Measurements from ENCODE around the gene DAPK1.

The DAPK1 gene

DNA sequence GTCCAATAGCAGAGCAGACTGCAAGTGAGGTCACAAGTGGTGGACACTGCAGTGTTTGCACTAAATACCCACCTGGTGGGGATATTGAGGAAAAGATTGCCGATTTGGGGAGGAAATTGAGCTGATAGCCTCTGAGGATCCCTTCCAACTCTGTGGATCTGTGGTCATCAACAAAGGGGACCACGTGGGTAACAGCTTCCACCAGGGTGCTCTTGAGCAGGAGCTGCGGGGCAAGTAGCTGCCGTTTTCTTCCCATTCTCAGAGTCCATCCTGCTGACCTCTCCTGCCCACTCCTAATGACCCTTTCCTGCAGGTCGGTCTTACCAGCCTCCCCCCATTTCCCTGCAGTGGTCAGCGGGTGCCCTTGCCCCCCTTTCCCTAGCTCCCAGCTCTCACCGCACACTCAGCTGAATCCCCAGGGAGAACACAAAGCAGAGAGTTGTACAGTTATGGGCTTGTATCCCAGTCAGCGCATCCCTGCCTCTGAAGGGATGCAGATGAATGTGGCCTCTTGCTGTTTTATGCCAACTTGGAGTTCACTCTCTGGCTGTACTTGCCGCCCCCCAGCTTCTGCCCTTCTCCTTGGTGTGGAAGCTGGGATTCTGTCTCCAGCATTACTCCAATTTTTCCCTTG lies 18.0 kb downstream of the DAPK1 start:
- TF ChIP-seq CTCF (IDR thresholded peaks at IDR 0.05; ENCODE audit: low read depth, low read length, missing control alignments), result no peak
- in situ Hi-C loops (cut with HindIII; ENCODE audit: low sequenced_read_pairs), result loop anchor here (5.0 kb wide), 1 partner anchor 152 kb away; no protein-coding TSS in a partner anchor
- no peak for DNase-seq (ENCODE audit: low read depth)
- no peak overlapping the region for H3K4me3 ChIP-seq (ENCODE audit: low read depth, low read length)

DNA sequence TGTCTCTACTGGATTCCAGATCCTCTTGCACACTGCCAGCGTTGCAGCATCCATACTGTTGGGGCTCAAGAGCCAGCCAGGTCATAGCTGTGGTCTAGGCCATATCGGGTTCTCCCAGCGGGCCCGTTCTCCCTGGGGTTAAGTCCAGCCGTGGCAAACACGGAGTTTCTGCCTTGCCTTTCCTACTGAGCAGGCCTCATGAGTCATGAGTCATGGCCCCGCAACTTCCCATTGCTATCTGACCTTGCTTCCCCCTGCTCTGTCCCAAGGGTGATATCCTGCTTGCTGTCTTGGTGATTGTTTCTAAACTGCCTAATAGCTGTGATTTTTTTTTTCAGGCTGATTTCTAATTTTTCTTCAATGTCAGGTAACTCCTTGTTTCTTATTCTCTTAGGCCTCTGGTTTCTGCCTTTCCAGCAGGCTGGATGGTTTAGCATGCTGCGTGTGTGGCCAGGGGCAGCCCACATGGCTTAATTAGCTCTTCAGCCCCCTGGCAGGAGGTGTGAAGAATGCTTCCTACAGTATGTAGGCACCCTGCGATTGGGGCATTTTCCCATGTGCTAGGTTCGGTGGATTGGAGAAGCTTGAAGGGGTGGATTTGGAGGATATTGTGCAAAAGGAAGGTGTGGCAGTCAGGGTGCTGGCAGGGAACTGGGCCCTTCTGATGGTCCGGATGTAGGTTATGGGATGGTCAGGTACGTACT lies 18.7 kb downstream of the DAPK1 start:
- no peak overlapping the region for H3K4me3 ChIP-seq (ENCODE audit: low read depth, low read length)
- no peak for DNase-seq (ENCODE audit: low read depth)
- no peak for TF ChIP-seq CTCF (IDR thresholded peaks at IDR 0.05; ENCODE audit: low read depth, low read length, missing control alignments)
- in situ Hi-C loops (cut with HindIII; ENCODE audit: low sequenced_read_pairs), result loop anchor here (5.0 kb wide), 1 partner anchor 151 kb away; no protein-coding TSS in a partner anchor

- no peak for TF ChIP-seq CTCF (IDR thresholded peaks at IDR 0.05; ENCODE audit: low read depth, low read length, missing control alignments)
Measured at GRCh38 chr9:87516926-87517290, 19.2 kb downstream of the DAPK1 start.

GRCh38 chr9:87517732-87518131 lies 20.1 kb downstream of the DAPK1 start:
- in situ Hi-C loops (cut with HindIII; ENCODE audit: low sequenced_read_pairs), result loop anchor here (5.0 kb wide), 1 partner anchor 150 kb away; no protein-coding TSS in a partner anchor
- no peak for TF ChIP-seq CTCF (IDR thresholded peaks at IDR 0.05; ENCODE audit: low read depth, low read length, missing control alignments)
- H3K4me3 ChIP-seq (ENCODE audit: low read depth, low read length), result no peak overlapping the region
- DNase-seq (ENCODE audit: low read depth), result no peak

More at GRCh38 chr9:87516926-87517290, 19.2 kb downstream of the DAPK1 start:
- in situ Hi-C loops (cut with HindIII; ENCODE audit: low sequenced_read_pairs), result loop anchor here (5.0 kb wide), 1 partner anchor 150 kb away; no protein-coding TSS in a partner anchor
- no peak overlapping the region for H3K4me3 ChIP-seq (ENCODE audit: low read depth, low read length)
- no peak for DNase-seq (ENCODE audit: low read depth)

- DNase-seq (ENCODE audit: low read depth), result no peak
- no peak for TF ChIP-seq CTCF (IDR thresholded peaks at IDR 0.05; ENCODE audit: low read depth, low read length, missing control alignments)
- in situ Hi-C loops (cut with HindIII; ENCODE audit: low sequenced_read_pairs), result loop anchor here (5.0 kb wide), 1 partner anchor 148 kb away; no protein-coding TSS in a partner anchor
- no peak overlapping the region for H3K4me3 ChIP-seq (ENCODE audit: low read depth, low read length)
Measured at GRCh38 chr9:87518702-87519335, 21.2 kb downstream of the DAPK1 start.

DNA sequence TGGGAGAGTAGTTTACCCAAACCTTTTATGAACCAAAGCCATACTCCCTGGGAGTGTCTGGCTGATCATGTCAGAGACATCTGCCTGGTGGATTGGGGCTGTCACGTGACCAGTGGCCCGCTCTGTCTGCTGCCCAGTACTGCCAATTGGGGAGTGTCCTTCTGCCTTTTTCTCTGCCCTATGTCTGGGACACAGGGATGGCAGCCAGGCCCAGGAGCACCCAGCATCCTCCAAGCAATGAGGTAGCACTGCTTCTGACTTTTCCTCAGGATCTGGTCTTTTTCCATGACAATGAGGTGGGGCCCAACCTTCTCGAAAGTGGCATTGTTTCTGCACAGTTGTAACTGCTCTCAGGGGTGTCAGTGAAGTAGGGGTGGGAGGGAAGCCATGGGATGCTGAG lies 21.8 kb downstream of the DAPK1 start:
- H3K4me3 ChIP-seq (ENCODE audit: low read depth, low read length), result no peak overlapping the region
- no peak for DNase-seq (ENCODE audit: low read depth)
- in situ Hi-C loops (cut with HindIII; ENCODE audit: low sequenced_read_pairs), result loop anchor here (5.0 kb wide), 1 partner anchor 148 kb away; no protein-coding TSS in a partner anchor
- no peak for TF ChIP-seq CTCF (IDR thresholded peaks at IDR 0.05; ENCODE audit: low read depth, low read length, missing control alignments)
